Measurements from ENCODE around the gene CCDC33.

CCDC33 gene

GRCh38 chr15:74261041-74261440 lies 24.9 kb downstream of the CCDC33 start:
- TF ChIP-seq CTCF (IDR thresholded peaks at IDR 0.05; ENCODE audit: insufficient read depth, low read depth, low read length, missing control alignments) = no peak
- DNase-seq (ENCODE audit: low read depth) = no peak
- H3K4me3 ChIP-seq (ENCODE audit: low read depth, low read length) = no peak overlapping the region

- TF ChIP-seq CTCF (IDR thresholded peaks at IDR 0.05; ENCODE audit: insufficient read depth, low read depth, low read length, missing control alignments) = no peak
- no peak overlapping the region for H3K4me3 ChIP-seq (ENCODE audit: low read depth, low read length)
- DNase-seq (ENCODE audit: low read depth) = no peak
Observed at GRCh38 chr15:74261685-74262084, 25.6 kb downstream of the CCDC33 start.

GRCh38 chr15:74262151-74262550 lies 26.0 kb downstream of the CCDC33 start:
- H3K4me3 ChIP-seq (ENCODE audit: low read depth, low read length) = no peak overlapping the region
- DNase-seq (ENCODE audit: low read depth) = no peak
- no peak for TF ChIP-seq CTCF (IDR thresholded peaks at IDR 0.05; ENCODE audit: insufficient read depth, low read depth, low read length, missing control alignments)

GRCh38 chr15:74262625-74263024 lies 26.5 kb downstream of the CCDC33 start:
- no peak for DNase-seq (ENCODE audit: low read depth)
- no peak for TF ChIP-seq CTCF (IDR thresholded peaks at IDR 0.05; ENCODE audit: insufficient read depth, low read depth, low read length, missing control alignments)
- H3K4me3 ChIP-seq (ENCODE audit: low read depth, low read length) = no peak overlapping the region

GRCh38 chr15:74263466-74263865 lies 27.3 kb downstream of the CCDC33 start:
- no peak for TF ChIP-seq CTCF (IDR thresholded peaks at IDR 0.05; ENCODE audit: insufficient read depth, low read depth, low read length, missing control alignments)
- no peak overlapping the region for H3K4me3 ChIP-seq (ENCODE audit: low read depth, low read length)
- DNase-seq (ENCODE audit: low read depth) = no peak

GRCh38 chr15:74264081-74264501 lies 28.0 kb downstream of the CCDC33 start:
- TF ChIP-seq CTCF (IDR thresholded peaks at IDR 0.05; ENCODE audit: insufficient read depth, low read depth, low read length, missing control alignments) = no peak
- H3K4me3 ChIP-seq (ENCODE audit: low read depth, low read length) = no peak overlapping the region
- no peak for DNase-seq (ENCODE audit: low read depth)

- H3K4me3 ChIP-seq (ENCODE audit: low read depth, low read length) = no peak overlapping the region
- peak; percentile 26 for DNase-seq (ENCODE audit: low read depth)
- TF ChIP-seq CTCF (IDR thresholded peaks at IDR 0.05; ENCODE audit: insufficient read depth, low read depth, low read length, missing control alignments) = no peak
Observed at GRCh38 chr15:74265046-74265639, 29.0 kb downstream of the CCDC33 start.
